Measurements from ENCODE around the gene NPIPB9.

- TF ChIP-seq KLF1 (tag by site-specific recombination; IDR thresholded peaks at IDR 0.05) (no peak), PRDM1 (tag by site-specific recombination; IDR thresholded peaks at IDR 0.05) (no peak), ZNF768 (tag by site-specific recombination; IDR thresholded peaks at IDR 0.05) (no peak), CTCF (tag by site-specific recombination; IDR thresholded peaks at IDR 0.05) (no peak), ZSCAN5A (tag by site-specific recombination; IDR thresholded peaks at IDR 0.05) (no peak), MYNN (tag by site-specific recombination; IDR thresholded peaks at IDR 0.05; ENCODE audit: borderline replicate concordance) (no peak), ZNF394 (tag by site-specific recombination; IDR thresholded peaks at IDR 0.05; ENCODE audit: borderline replicate concordance) (no peak)
- TF ChIP-seq, protein P1, sequence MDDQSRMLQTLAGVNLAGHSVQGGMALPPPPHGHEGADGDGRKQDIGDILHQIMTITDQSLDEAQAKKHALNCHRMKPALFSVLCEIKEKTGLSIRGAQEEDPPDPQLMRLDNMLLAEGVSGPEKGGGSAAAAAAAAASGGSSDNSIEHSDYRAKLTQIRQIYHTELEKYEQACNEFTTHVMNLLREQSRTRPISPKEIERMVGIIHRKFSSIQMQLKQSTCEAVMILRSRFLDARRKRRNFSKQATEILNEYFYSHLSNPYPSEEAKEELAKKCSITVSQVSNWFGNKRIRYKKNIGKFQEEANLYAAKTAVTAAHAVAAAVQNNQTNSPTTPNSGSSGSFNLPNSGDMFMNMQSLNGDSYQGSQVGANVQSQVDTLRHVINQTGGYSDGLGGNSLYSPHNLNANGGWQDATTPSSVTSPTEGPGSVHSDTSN (CRISPR knock-in tag; IDR thresholded peaks at IDR 0.05), result no peak
- TF ChIP-seq, protein P2, sequence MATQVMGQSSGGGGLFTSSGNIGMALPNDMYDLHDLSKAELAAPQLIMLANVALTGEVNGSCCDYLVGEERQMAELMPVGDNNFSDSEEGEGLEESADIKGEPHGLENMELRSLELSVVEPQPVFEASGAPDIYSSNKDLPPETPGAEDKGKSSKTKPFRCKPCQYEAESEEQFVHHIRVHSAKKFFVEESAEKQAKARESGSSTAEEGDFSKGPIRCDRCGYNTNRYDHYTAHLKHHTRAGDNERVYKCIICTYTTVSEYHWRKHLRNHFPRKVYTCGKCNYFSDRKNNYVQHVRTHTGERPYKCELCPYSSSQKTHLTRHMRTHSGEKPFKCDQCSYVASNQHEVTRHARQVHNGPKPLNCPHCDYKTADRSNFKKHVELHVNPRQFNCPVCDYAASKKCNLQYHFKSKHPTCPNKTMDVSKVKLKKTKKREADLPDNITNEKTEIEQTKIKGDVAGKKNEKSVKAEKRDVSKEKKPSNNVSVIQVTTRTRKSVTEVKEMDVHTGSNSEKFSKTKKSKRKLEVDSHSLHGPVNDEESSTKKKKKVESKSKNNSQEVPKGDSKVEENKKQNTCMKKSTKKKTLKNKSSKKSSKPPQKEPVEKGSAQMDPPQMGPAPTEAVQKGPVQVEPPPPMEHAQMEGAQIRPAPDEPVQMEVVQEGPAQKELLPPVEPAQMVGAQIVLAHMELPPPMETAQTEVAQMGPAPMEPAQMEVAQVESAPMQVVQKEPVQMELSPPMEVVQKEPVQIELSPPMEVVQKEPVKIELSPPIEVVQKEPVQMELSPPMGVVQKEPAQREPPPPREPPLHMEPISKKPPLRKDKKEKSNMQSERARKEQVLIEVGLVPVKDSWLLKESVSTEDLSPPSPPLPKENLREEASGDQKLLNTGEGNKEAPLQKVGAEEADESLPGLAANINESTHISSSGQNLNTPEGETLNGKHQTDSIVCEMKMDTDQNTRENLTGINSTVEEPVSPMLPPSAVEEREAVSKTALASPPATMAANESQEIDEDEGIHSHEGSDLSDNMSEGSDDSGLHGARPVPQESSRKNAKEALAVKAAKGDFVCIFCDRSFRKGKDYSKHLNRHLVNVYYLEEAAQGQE (tag by site-specific recombination; IDR thresholded peaks at IDR 0.05), result no peak
- TF ChIP-seq, protein P3, sequence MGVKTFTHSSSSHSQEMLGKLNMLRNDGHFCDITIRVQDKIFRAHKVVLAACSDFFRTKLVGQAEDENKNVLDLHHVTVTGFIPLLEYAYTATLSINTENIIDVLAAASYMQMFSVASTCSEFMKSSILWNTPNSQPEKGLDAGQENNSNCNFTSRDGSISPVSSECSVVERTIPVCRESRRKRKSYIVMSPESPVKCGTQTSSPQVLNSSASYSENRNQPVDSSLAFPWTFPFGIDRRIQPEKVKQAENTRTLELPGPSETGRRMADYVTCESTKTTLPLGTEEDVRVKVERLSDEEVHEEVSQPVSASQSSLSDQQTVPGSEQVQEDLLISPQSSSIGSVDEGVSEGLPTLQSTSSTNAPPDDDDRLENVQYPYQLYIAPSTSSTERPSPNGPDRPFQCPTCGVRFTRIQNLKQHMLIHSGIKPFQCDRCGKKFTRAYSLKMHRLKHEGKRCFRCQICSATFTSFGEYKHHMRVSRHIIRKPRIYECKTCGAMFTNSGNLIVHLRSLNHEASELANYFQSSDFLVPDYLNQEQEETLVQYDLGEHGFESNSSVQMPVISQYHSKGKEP (tag by site-specific recombination; IDR thresholded peaks at IDR 0.05), result no peak
Measured at GRCh38 chr16:28821874-28822519, 70.4 kb downstream of the NPIPB9 start.
